Measurements from ENCODE around the gene HOXD13.
A peak's percentile ranks its signal among the peaks of the same experiment; 100 is the strongest.

HOXD13 gene

GRCh38 chr2:176132205-176133171, 40.0 kb downstream of the HOXD13 start:
- DNase-seq (ENCODE audit: low read depth): no peak

GRCh38 chr2:176133389-176133788, 40.9 kb downstream of the HOXD13 start:
- no peak for DNase-seq (ENCODE audit: low read depth)

GRCh38 chr2:176134035-176134434, 41.5 kb downstream of the HOXD13 start:
- DNase-seq (ENCODE audit: low read depth): no peak

GRCh38 chr2:176135035-176135440, 42.5 kb downstream of the HOXD13 start:
- DNase-seq (ENCODE audit: low read depth): no peak

- DNase-seq (ENCODE audit: low read depth): no peak
These were observed 44.1 kb downstream of the HOXD13 start for GRCh38 chr2:176136374-176137251.

GRCh38 chr2:176137252-176137580, 44.7 kb downstream of the HOXD13 start:
- DNase-seq (ENCODE audit: low read depth): no peak

GRCh38 chr2:176137906-176138305, 45.4 kb downstream of the HOXD13 start:
- no peak for DNase-seq (ENCODE audit: low read depth)

GRCh38 chr2:176138526-176138922, 46.0 kb downstream of the HOXD13 start:
- DNase-seq (ENCODE audit: low read depth): no peak

GRCh38 chr2:176138923-176139660, 46.6 kb downstream of the HOXD13 start:
- DNase-seq (ENCODE audit: low read depth): no peak

- no peak for DNase-seq (ENCODE audit: low read depth)
These were observed 47.4 kb downstream of the HOXD13 start for GRCh38 chr2:176139661-176140512.

GRCh38 chr2:176140513-176141317, 48.2 kb downstream of the HOXD13 start:
- peak; percentile 48 for DNase-seq (ENCODE audit: low read depth)

GRCh38 chr2:176142281-176142680, 49.8 kb downstream of the HOXD13 start:
- no peak for DNase-seq (ENCODE audit: low read depth)
